ENCODE results near the gene IL1R1.
"Not testable (repeated sequence)": the region's sequence is repeated elsewhere in the genome, so short reads cannot be mapped to it uniquely, and the experiment has no call there.

IL1R1 gene

GRCh38 chr2:102111823-102112222, 30.7 kb upstream of the IL1R1 start:
- no peak for DNase-seq

GRCh38 chr2:102112271-102112670, 30.3 kb upstream of the IL1R1 start:
- DNase-seq: no peak

- DNase-seq: no peak
Measured at GRCh38 chr2:102112692-102113665, 29.6 kb upstream of the IL1R1 start.

GRCh38 chr2:102114290-102114721, 28.2 kb upstream of the IL1R1 start:
- no peak for DNase-seq

GRCh38 chr2:102114851-102115497, 27.6 kb upstream of the IL1R1 start:
- no peak for DNase-seq

GRCh38 chr2:102116630-102117471, 25.7 kb upstream of the IL1R1 start:
- no peak for DNase-seq

- DNase-seq: no peak
Measured at GRCh38 chr2:102117472-102117858, 25.1 kb upstream of the IL1R1 start.

GRCh38 chr2:102119255-102119654, 23.3 kb upstream of the IL1R1 start:
- no peak for DNase-seq

GRCh38 chr2:102120261-102120660, 22.3 kb upstream of the IL1R1 start:
- no peak for DNase-seq

GRCh38 chr2:102120701-102121159, 21.8 kb upstream of the IL1R1 start:
- DNase-seq: peak; percentile 3

- DNase-seq: no peak
Measured at GRCh38 chr2:102122115-102122514, 20.4 kb upstream of the IL1R1 start.

- DNase-seq: no peak
Measured at GRCh38 chr2:102122909-102123308, 19.6 kb upstream of the IL1R1 start.

GRCh38 chr2:102124421-102124820, 18.1 kb upstream of the IL1R1 start:
- DNase-seq: not testable (repeated sequence)

GRCh38 chr2:102126169-102126568, 16.4 kb upstream of the IL1R1 start:
- DNase-seq: no peak

- no peak for DNase-seq
Measured at GRCh38 chr2:102126660-102127059, 15.9 kb upstream of the IL1R1 start.

- no peak for DNase-seq
Measured at GRCh38 chr2:102129082-102129481, 13.5 kb upstream of the IL1R1 start.

- no peak for DNase-seq
Measured at GRCh38 chr2:102129951-102130646, 12.4 kb upstream of the IL1R1 start.

GRCh38 chr2:102130647-102130991, 11.9 kb upstream of the IL1R1 start:
- DNase-seq: no peak

- DNase-seq: no peak
Measured at GRCh38 chr2:102131564-102131963, 11.0 kb upstream of the IL1R1 start.

- no peak for DNase-seq
Measured at GRCh38 chr2:102137138-102137537, 5.4 kb upstream of the IL1R1 start.

- DNase-seq: no peak
Measured at GRCh38 chr2:102138331-102138730, 4.2 kb upstream of the IL1R1 start.

GRCh38 chr2:102139851-102140250, 2.7 kb upstream of the IL1R1 start:
- DNase-seq: no peak

- DNase-seq: no peak
Measured at GRCh38 chr2:102140377-102140776, 2.2 kb upstream of the IL1R1 start.
